PFSK-1 (cell line): ENCODE data around the gene PCSK5.

Source experiments
- FOXP2 ChIP-seq: optimal IDR thresholded peaks from 2 replicates; pipeline ENCODE3; 2011; ENCODE audit warnings: borderline replicate concordance, control low read depth, inconsistent platforms; ENCODE audit not compliant: insufficient read depth; ENCODE audit errors: extremely low read length, extremely low read depth
- POLR2AphosphoS5 ChIP-seq: IDR thresholded peaks from 2 replicates; pipeline ENCODE4 v1.6.1; 2012; ENCODE audit warnings: low read depth, mild to moderate bottlenecking, control low read depth, low read length, moderate library complexity
- SIN3A ChIP-seq: IDR thresholded peaks from 2 replicates; pipeline ENCODE4 v1.6.1; 2012; ENCODE audit warnings: mild to moderate bottlenecking, low read length, moderate library complexity, borderline replicate concordance; ENCODE audit not compliant: insufficient read depth
- TAF1 ChIP-seq: IDR thresholded peaks from 2 replicates; pipeline ENCODE4 v1.6.1; 2012; ENCODE audit warnings: low read length, control low read depth, borderline replicate concordance; ENCODE audit not compliant: insufficient read depth
- TF ChIP-seq, protein P1 (sequence below), 2 experiments: IDR thresholded peaks; 2 replicates each; pipeline versions ENCODE4 v1.6.1 to v1.8.0; 2011 to 2012; ENCODE audit warnings: low read depth in 2 of 2, low read length in 2 of 2, control low read depth in 1 of 2, inconsistent platforms in 1 of 2, mild to moderate bottlenecking in 1 of 2, moderate library complexity in 1 of 2; ENCODE audit not compliant: insufficient read depth in 1 of 2

The PCSK5 gene

DNA sequence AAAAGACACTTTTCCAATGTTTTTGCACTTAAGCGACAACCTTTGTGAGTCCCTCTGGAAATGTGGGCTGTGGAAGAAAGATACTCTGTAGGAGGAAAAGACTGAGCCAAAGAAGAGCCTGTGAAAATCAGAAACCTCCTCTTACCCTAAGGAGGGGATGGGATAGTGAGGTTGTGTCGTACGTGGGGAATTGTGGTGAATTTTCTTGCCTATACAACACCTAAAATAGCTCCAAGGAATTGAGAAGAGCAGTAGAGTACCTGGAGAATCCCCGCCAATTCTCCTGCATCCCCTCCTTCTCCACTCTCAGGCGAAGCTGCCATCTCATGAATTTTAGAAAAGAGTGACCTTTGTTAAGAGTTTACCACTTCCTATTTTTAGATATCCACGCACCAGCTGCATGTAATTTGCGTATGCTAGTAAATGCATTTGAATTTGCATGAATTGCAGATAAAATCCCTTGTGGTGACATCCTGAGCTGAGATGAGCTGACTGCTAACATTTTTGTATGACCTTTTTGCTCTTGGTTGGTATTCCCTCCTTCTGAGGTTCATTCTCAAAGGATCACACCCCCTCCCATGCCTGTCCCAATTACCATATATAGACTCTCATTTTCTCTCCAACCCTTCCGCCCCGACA, 147.2 kb downstream of the PCSK5 start:
- TF ChIP-seq, protein P1, sequence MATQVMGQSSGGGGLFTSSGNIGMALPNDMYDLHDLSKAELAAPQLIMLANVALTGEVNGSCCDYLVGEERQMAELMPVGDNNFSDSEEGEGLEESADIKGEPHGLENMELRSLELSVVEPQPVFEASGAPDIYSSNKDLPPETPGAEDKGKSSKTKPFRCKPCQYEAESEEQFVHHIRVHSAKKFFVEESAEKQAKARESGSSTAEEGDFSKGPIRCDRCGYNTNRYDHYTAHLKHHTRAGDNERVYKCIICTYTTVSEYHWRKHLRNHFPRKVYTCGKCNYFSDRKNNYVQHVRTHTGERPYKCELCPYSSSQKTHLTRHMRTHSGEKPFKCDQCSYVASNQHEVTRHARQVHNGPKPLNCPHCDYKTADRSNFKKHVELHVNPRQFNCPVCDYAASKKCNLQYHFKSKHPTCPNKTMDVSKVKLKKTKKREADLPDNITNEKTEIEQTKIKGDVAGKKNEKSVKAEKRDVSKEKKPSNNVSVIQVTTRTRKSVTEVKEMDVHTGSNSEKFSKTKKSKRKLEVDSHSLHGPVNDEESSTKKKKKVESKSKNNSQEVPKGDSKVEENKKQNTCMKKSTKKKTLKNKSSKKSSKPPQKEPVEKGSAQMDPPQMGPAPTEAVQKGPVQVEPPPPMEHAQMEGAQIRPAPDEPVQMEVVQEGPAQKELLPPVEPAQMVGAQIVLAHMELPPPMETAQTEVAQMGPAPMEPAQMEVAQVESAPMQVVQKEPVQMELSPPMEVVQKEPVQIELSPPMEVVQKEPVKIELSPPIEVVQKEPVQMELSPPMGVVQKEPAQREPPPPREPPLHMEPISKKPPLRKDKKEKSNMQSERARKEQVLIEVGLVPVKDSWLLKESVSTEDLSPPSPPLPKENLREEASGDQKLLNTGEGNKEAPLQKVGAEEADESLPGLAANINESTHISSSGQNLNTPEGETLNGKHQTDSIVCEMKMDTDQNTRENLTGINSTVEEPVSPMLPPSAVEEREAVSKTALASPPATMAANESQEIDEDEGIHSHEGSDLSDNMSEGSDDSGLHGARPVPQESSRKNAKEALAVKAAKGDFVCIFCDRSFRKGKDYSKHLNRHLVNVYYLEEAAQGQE (IDR thresholded peaks at IDR 0.05; ENCODE audit: insufficient read depth in 1 of 2, low read depth in 2 of 2, low read length in 2 of 2), result no peak
- no peak for TF ChIP-seq TAF1
- no peak for TF ChIP-seq FOXP2
- no peak for TF ChIP-seq POLR2AphosphoS5
- TF ChIP-seq SIN3A, result no peak

DNA sequence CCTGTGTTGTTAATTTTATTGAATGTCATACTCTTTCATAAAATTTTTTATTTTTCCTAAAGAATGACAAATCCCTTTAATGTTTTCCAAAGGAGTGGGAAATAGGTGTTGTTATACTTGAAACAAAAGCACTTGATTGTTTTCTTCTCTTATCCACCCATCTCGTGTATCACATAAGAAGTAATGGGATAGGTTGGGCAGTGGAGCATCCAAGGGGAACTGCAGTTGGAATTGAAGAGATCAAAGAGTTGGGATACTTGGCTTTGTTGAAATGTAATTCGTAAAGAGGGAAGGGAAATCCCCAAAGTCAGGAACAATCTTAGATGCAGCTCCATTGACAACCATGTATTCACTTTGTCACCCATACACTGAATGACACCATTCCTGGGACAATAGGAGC, 148.0 kb downstream of the PCSK5 start:
- no peak for TF ChIP-seq POLR2AphosphoS5
- TF ChIP-seq TAF1, result no peak
- TF ChIP-seq, protein P1 (IDR thresholded peaks at IDR 0.05; ENCODE audit: insufficient read depth in 1 of 2, low read depth in 2 of 2, low read length in 2 of 2), result no peak
- no peak for TF ChIP-seq FOXP2
- no peak for TF ChIP-seq SIN3A

DNA sequence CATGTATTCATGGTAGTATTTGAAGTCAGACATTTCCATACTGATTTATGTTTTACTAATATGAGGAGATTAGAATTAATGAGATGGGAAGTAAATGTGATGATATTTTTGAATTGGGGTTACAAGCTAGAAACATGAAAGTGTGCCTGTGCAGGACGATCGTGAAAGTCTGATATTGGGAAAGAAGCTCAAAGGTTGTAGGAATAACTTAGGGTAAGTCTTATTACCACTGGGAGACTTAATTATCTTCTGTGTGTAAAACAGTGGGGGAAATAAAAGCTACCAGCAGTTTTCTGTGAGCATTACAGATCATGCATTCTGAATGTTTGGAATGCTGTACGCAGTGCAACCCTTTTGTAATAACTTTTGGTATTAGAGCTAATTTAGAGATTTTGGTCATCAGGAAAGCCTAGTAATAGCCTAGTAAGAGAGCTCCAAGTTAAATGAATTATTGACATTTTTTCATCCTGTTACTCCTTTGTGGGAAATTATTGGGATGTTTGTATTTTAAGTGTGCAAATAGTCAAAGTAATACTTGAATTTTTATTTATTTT, 153.9 kb downstream of the PCSK5 start:
- TF ChIP-seq POLR2AphosphoS5 (no peak), TAF1 (no peak)

DNA sequence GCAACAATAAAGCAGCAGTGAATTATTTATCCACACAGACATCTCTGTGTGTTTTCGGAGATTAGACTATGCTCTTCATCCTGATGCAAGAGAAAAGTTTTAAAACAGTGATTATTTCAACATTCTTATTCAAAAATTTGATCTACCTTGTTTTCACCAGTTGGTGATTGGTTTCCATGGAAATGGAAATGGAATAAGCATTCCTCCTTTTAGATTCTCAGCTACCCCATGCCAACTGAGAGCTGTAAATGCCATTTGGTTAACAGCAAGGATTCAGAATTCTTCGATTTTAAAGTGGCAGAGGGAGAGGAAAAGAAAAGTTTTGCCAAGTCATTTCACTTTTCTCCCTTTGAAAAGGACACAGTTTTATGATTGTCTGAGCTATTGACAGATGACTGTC, 154.7 kb downstream of the PCSK5 start:
- TF ChIP-seq FOXP2 (no peak), POLR2AphosphoS5 (no peak)
- TF ChIP-seq, protein P1 (IDR thresholded peaks at IDR 0.05; ENCODE audit: insufficient read depth in 1 of 2, low read depth in 2 of 2, low read length in 2 of 2), result no peak

DNA sequence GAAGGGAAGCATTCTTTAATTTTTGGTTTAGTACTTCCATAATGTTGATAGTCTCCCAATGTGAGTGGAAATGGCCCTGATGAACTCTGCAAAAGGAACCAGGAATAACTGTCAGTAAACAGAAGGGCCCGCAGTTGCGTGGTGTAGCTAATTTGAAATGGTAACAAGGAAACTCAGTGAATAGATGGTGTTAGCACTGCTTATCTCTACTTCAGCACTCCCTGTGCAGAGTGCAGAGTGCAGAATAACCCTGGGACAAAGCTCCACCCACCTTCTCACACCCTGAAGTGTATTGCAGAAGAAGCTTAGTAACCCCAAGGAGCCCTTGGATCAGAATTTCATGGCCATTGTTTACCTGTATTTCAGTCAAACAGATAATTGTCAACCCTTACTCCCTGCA, 158.9 kb downstream of the PCSK5 start:
- TF ChIP-seq POLR2AphosphoS5 (no peak), TAF1 (no peak), FOXP2 (no peak), SIN3A (no peak)
- TF ChIP-seq, protein P1 (IDR thresholded peaks at IDR 0.05; ENCODE audit: insufficient read depth in 1 of 2, low read depth in 2 of 2, low read length in 2 of 2), result no peak
